CD4-positive, alpha-beta T cell (primary cell): ENCODE results near the gene GTF3C4. TPM values are rescaled to one million over a fixed set of nuclear protein-coding genes. Genes with fewer than 3 reads are reported as not detected.
A peak's percentile ranks its signal among the peaks of the same experiment; 100 is the strongest.

ENCODE experiments used
- ATAC-seq: fragments of 200-7000 bp; cut with Tn5 transposase; one replicate; pipeline ENCODE4 v1.10.0; 2022; ENCODE audit warnings: mild to moderate bottlenecking; ENCODE audit not compliant: poor library complexity
- CTCF ChIA-PET: fragments of 350-600 bp; sonication (Branson Sonifier 250); formaldehyde crosslinking; loops from one replicate; lab custom pipeline; 2021; ENCODE audit warnings: antibody characterized with exemption, inconsistent platforms; lab: Charles Lee
- POLR2A ChIA-PET: fragments of 350-600 bp; sonication (Branson Sonifier 250); formaldehyde crosslinking; loops from one replicate; lab custom pipeline; 2021; ENCODE audit warnings: antibody characterized with exemption, inconsistent platforms; lab: Charles Lee
- DNase-seq, 14 experiments: peaks; one replicate each; pipeline ENCODE4 v3.0.0-alpha.2; 2013 to 2020; ENCODE audit warnings: mixed read lengths in 2 of 14
- H3K27ac ChIP-seq, 2 donors: one replicate each; pipeline versions ENCODE4 v1.5.1 to v1.7.0; 2013; ENCODE audit warnings: low read length in 2 of 2, low read depth in 1 of 2, mild to moderate bottlenecking in 1 of 2
- H3K27me3 ChIP-seq, 2 experiments: 1 replicate in 1 of 2; 2 replicates in 1 of 2; pipeline versions ENCODE4 v1.6.1 to v1.7.0; 2013; ENCODE audit warnings: low read length in 2 of 2, control low read depth in 1 of 2, mild to moderate bottlenecking in 1 of 2, moderate library complexity in 1 of 2; ENCODE audit not compliant: insufficient read depth in 2 of 2, control insufficient read depth in 1 of 2
- H3K36me3 ChIP-seq: one replicate; pipeline ENCODE4 v1.6.1; 2013; ENCODE audit warnings: low read length, control low read depth; ENCODE audit not compliant: insufficient read depth
- H3K4me1 ChIP-seq: one replicate; pipeline ENCODE4 v1.6.1; 2013; ENCODE audit warnings: low read length, control low read depth; ENCODE audit not compliant: insufficient read depth
- H3K4me3 ChIP-seq: one replicate; pipeline ENCODE4 v1.5.1; 2013; ENCODE audit warnings: mild to moderate bottlenecking, low read length, moderate library complexity
- H3K9me3 ChIP-seq, 2 experiments: 1 replicate in 1 of 2; 2 replicates in 1 of 2; pipeline versions ENCODE4 v1.6.1 to v1.7.0; 2013; ENCODE audit warnings: low read length in 2 of 2, mild to moderate bottlenecking in 2 of 2, control low read depth in 1 of 2, moderate library complexity in 1 of 2; ENCODE audit not compliant: control insufficient read depth in 1 of 2, insufficient read depth in 1 of 2
- H3K27ac Mint-ChIP-seq: one replicate; pipeline ENCODE4 v1.8.0; 2020; ENCODE audit warnings: mixed read lengths
- H3K27me3 Mint-ChIP-seq: one replicate; pipeline ENCODE4 v1.8.0; 2021; ENCODE audit warnings: mixed read lengths
- H3K36me3 Mint-ChIP-seq: one replicate; pipeline ENCODE4 v1.8.0; 2021; ENCODE audit warnings: low read depth, mixed read lengths
- H3K4me1 Mint-ChIP-seq: one replicate; pipeline ENCODE4 v1.8.0; 2021; ENCODE audit warnings: low read depth, mixed read lengths
- H3K4me3 Mint-ChIP-seq: one replicate; pipeline ENCODE4 v1.8.0; 2020; ENCODE audit warnings: mild to moderate bottlenecking, mixed read lengths
- H3K9me3 Mint-ChIP-seq: one replicate; pipeline ENCODE4 v1.8.0; 2020; ENCODE audit warnings: mixed read lengths
- intact Hi-C, 2 experiments: fragments of 100-400 bp; cut with DNase I in 1 of 2; cut with micrococcal nuclease in 1 of 2; formaldehyde crosslinking; loops; one replicate each; pipeline versions ENCODE4 v1.15.1 to v1.9.0; 2023 to 2025; cut with DNase I, micrococcal nuclease
- total RNA-seq, 174 experiments: library from RNA in 2 of 174; stranded (reverse) in 2 of 174; gene quantifications; one replicate each; pipeline ENCODE4 v1.2.3 and lab custom pipeline; 2021 to 2026
- TF ChIP-seq, protein P1 (sequence below): fragments of 200-600 bp; IDR thresholded peaks from one replicate; pipeline ENCODE4 v1.8.0; 2022; ENCODE audit warnings: antibody characterized with exemption, mild to moderate bottlenecking

The GTF3C4 gene
- total RNA-seq, 2 experiments from 2014 or later = 9.3 to 9.6 TPM

- Mint-ChIP-seq H3K9me3 (peaks cover 12% of the 10 kb centered on the region), H3K4me1 (no peaks in the 10 kb centered on the region), H3K36me3 (peaks cover 45% of the 10 kb centered on the region), H3K27ac (no peak overlapping the region), H3K4me3 (no peak overlapping the region), H3K27me3 (no peaks in the 10 kb centered on the region)
- ATAC-seq (peak; percentile 61), DNase-seq (peak in 5 of 14 experiments; percentile 3 to 54 (median 49))
- H3K27me3 ChIP-seq = no peaks in the 10 kb centered on the region
- H3K4me1 ChIP-seq = no peaks in the 10 kb centered on the region
- intact Hi-C loops = no loop called here
- POLR2A ChIA-PET = no interaction called here
- CTCF ChIA-PET = interaction anchor here (1.1 kb wide), 1 partner anchor 9 kb away, joined by 3 read pairs; no protein-coding TSS in a partner anchor
- TF ChIP-seq, protein P1, sequence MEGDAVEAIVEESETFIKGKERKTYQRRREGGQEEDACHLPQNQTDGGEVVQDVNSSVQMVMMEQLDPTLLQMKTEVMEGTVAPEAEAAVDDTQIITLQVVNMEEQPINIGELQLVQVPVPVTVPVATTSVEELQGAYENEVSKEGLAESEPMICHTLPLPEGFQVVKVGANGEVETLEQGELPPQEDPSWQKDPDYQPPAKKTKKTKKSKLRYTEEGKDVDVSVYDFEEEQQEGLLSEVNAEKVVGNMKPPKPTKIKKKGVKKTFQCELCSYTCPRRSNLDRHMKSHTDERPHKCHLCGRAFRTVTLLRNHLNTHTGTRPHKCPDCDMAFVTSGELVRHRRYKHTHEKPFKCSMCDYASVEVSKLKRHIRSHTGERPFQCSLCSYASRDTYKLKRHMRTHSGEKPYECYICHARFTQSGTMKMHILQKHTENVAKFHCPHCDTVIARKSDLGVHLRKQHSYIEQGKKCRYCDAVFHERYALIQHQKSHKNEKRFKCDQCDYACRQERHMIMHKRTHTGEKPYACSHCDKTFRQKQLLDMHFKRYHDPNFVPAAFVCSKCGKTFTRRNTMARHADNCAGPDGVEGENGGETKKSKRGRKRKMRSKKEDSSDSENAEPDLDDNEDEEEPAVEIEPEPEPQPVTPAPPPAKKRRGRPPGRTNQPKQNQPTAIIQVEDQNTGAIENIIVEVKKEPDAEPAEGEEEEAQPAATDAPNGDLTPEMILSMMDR = peak; percentile 14
- peaks cover 10 to 28% of the 10 kb centered on the region in 2 experiments for H3K9me3 ChIP-seq
- no peak overlapping the region for H3K4me3 ChIP-seq
- peaks cover 16% of the 10 kb centered on the region for H3K36me3 ChIP-seq
- H3K27ac ChIP-seq = no peak overlapping the region
Observed at GRCh38 chr9:132694144-132694543, 23.9 kb downstream of the GTF3C4 start.

GRCh38 chr9:132697230-132697629, 27.0 kb downstream of the GTF3C4 start:
- H3K27me3 Mint-ChIP-seq = no peaks in the 10 kb centered on the region
- CTCF ChIA-PET = no interaction called here

GRCh38 chr9:132698989-132699388, 28.7 kb downstream of the GTF3C4 start:
- intact Hi-C loops = loop anchor here in 1 of 2 experiments (5.0 kb wide), 1 partner anchor 98 kb away; no protein-coding TSS in a partner anchor
- Mint-ChIP-seq H3K9me3 (peaks cover 12% of the 10 kb centered on the region), H3K4me1 (no peaks in the 10 kb centered on the region), H3K36me3 (peaks cover 5% of the 10 kb centered on the region), H3K27me3 (peaks cover 8% of the 10 kb centered on the region), H3K27ac (no peak overlapping the region), H3K4me3 (no peak overlapping the region)
- Histone ChIP-seq H3K4me1 (no peaks in the 10 kb centered on the region), H3K36me3 (no peaks in the 10 kb centered on the region), H3K27me3 (no peaks in the 10 kb centered on the region), H3K9me3 (peaks cover 10 to 28% of the 10 kb centered on the region in 2 experiments), H3K4me3 (no peak overlapping the region), H3K27ac (no peak overlapping the region)
- TF ChIP-seq, protein P1 = no peak
- ATAC-seq = no peak
- ChIA-PET CTCF (no interaction called here), POLR2A (no interaction called here)
- DNase-seq = no peak

More at GRCh38 chr9:132697230-132697629, 27.0 kb downstream of the GTF3C4 start:
- ATAC-seq (no peak), DNase-seq (no peak)
- TF ChIP-seq, protein P1 = no peak
- Histone ChIP-seq H3K27me3 (no peaks in the 10 kb centered on the region), H3K36me3 (no peaks in the 10 kb centered on the region), H3K4me1 (no peaks in the 10 kb centered on the region), H3K27ac (no peak overlapping the region), H3K4me3 (no peak overlapping the region), H3K9me3 (peaks cover 10 to 28% of the 10 kb centered on the region in 2 experiments)
- H3K36me3 Mint-ChIP-seq = peaks cover 16% of the 10 kb centered on the region
- POLR2A ChIA-PET = no interaction called here
- intact Hi-C loops = loop anchor here in 1 of 2 experiments (5.0 kb wide), 1 partner anchor 100 kb away; no protein-coding TSS in a partner anchor
- peaks cover 12% of the 10 kb centered on the region for H3K9me3 Mint-ChIP-seq
- H3K4me3 Mint-ChIP-seq = no peak overlapping the region
- no peak overlapping the region for H3K27ac Mint-ChIP-seq
- no peaks in the 10 kb centered on the region for H3K4me1 Mint-ChIP-seq
